ENCODE data around the gene PTK7.

DNA sequence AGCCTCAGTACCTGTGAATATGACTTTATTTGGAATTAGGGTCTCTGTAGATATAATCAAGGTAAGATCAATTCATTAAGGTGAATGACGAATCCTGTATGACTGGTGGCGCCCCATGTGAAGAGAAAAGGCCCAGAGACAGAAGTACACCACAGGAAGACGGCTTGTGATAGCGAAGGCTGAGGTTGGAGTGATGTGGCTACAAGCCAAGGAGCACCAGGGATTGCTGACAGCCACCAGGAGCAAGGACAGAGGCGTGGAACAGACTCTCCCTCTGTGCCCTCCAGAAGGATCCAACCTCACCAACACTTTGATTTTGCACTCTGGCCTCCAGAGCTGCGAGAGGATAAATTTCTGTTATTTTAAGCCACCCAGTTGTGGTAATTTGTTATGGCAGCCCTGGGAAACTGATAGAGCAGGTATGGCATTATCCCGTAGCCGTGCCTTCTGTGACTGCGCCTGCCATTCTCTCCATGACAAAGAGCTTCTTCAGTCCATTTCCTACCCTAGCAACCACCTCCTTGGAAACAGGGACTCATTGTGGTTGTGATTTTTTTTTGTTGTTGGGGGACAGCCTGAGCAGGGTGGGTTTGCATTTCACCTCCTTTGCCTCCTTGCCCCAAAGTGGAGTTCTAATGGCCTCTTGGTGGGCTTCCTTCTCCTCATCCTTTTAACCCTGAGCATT lies 29.6 kb downstream of the PTK7 start:
- TF ChIP-seq CEBPB (IDR thresholded peaks at IDR 0.05; ENCODE audit: low read depth) (no peak), EZH2 (IDR thresholded peaks at IDR 0.05) (no peak), POLR2AphosphoS5 (IDR thresholded peaks at IDR 0.05; ENCODE audit: low read depth, low read length) (no peak)
- TF ChIP-seq, protein P1, sequence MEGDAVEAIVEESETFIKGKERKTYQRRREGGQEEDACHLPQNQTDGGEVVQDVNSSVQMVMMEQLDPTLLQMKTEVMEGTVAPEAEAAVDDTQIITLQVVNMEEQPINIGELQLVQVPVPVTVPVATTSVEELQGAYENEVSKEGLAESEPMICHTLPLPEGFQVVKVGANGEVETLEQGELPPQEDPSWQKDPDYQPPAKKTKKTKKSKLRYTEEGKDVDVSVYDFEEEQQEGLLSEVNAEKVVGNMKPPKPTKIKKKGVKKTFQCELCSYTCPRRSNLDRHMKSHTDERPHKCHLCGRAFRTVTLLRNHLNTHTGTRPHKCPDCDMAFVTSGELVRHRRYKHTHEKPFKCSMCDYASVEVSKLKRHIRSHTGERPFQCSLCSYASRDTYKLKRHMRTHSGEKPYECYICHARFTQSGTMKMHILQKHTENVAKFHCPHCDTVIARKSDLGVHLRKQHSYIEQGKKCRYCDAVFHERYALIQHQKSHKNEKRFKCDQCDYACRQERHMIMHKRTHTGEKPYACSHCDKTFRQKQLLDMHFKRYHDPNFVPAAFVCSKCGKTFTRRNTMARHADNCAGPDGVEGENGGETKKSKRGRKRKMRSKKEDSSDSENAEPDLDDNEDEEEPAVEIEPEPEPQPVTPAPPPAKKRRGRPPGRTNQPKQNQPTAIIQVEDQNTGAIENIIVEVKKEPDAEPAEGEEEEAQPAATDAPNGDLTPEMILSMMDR (IDR thresholded peaks at IDR 0.05 in 2 of 3, conservative IDR thresholded peaks at IDR 0.05 in 1 of 3; ENCODE audit: borderline replicate concordance in 1 of 3, insufficient read depth in 1 of 3, low read depth in 2 of 3, low read length in 2 of 3): no peak
